ENCODE results near the gene KRTAP4-11. TPM values are rescaled to one million over a fixed set of nuclear protein-coding genes. Genes with fewer than 3 reads are reported as not detected.
"Not testable (repeated sequence)": the region's sequence is repeated elsewhere in the genome, so short reads cannot be mapped to it uniquely, and the experiment has no call there.

Gene KRTAP4-11
- total RNA-seq, 2 donors from 2014 or later, result not detected

GRCh38 chr17:41088760-41089352 lies 29.3 kb downstream of the KRTAP4-11 start:
- not testable (repeated sequence) for ATAC-seq; H3K4me3 Mint-ChIP-seq; H3K27ac Mint-ChIP-seq; DNase-seq (ENCODE audit: low spot score); H3K4me1 Mint-ChIP-seq (ENCODE audit: low read depth in 2 of 2); H3K36me3 Mint-ChIP-seq; H3K9me3 Mint-ChIP-seq
- H3K27me3 Mint-ChIP-seq, result peaks cover 13 to 25% of the 10 kb centered on the region in 2 donors

GRCh38 chr17:41084100-41084856 lies 33.9 kb downstream of the KRTAP4-11 start, which contains the start of gene KRTAP4-7:
TSS of gene KRTAP4-7 (plus strand) at chr17:41084150. CDS start at chr17:41084207, 57 bp downstream.
- H3K27me3 Mint-ChIP-seq, result peaks cover 17 to 28% of the 10 kb centered on the region in 2 donors
- not testable (repeated sequence) for ATAC-seq; H3K4me3 Mint-ChIP-seq; H3K9me3 Mint-ChIP-seq; DNase-seq (ENCODE audit: low spot score); H3K27ac Mint-ChIP-seq; H3K4me1 Mint-ChIP-seq (ENCODE audit: low read depth in 2 of 2); H3K36me3 Mint-ChIP-seq

- H3K4me3 Mint-ChIP-seq; H3K27ac Mint-ChIP-seq; H3K4me1 Mint-ChIP-seq (ENCODE audit: low read depth in 2 of 2); H3K36me3 Mint-ChIP-seq; H3K9me3 Mint-ChIP-seq; DNase-seq (ENCODE audit: low spot score); ATAC-seq: not testable (repeated sequence)
- peaks cover 11 to 22% of the 10 kb centered on the region in 2 donors for H3K27me3 Mint-ChIP-seq
Measured at GRCh38 chr17:41083427-41083826, 34.7 kb downstream of the KRTAP4-11 start.

- Mint-ChIP-seq H3K9me3 (no peaks in the 10 kb centered on the region), H3K4me1 (ENCODE audit: low read depth in 2 of 2) (no peaks in the 10 kb centered on the region), H3K36me3 (no peaks in the 10 kb centered on the region), H3K27ac (no peak overlapping the region), H3K4me3 (no peak overlapping the region), H3K27me3 (peaks cover 16 to 21% of the 10 kb centered on the region in 2 donors)
- ATAC-seq, result no peak
- DNase-seq (ENCODE audit: low spot score), result no peak
Measured at GRCh38 chr17:41082626-41083025, 35.5 kb downstream of the KRTAP4-11 start.

GRCh38 chr17:41076788-41077187 lies 41.4 kb downstream of the KRTAP4-11 start:
- H3K9me3 Mint-ChIP-seq, result no peaks in the 10 kb centered on the region
- no peak overlapping the region for H3K4me3 Mint-ChIP-seq
- no peak overlapping the region for H3K27ac Mint-ChIP-seq
- H3K36me3 Mint-ChIP-seq, result no peaks in the 10 kb centered on the region
- H3K4me1 Mint-ChIP-seq (ENCODE audit: low read depth in 2 of 2), result no peaks in the 10 kb centered on the region
- ATAC-seq (no peak), DNase-seq (ENCODE audit: low spot score) (no peak)
- peaks cover 30 to 38% of the 10 kb centered on the region in 2 donors for H3K27me3 Mint-ChIP-seq

GRCh38 chr17:41073676-41074075 lies 44.5 kb downstream of the KRTAP4-11 start:
- Mint-ChIP-seq H3K9me3 (no peaks in the 10 kb centered on the region), H3K4me1 (ENCODE audit: low read depth in 2 of 2) (no peaks in the 10 kb centered on the region), H3K4me3 (no peak overlapping the region), H3K27ac (no peak overlapping the region), H3K27me3 (peaks cover 24 to 27% of the 10 kb centered on the region in 2 donors), H3K36me3 (no peaks in the 10 kb centered on the region)
- DNase-seq (ENCODE audit: low spot score), result no peak
- no peak for ATAC-seq

- peaks cover 15 to 20% of the 10 kb centered on the region in 2 donors for H3K27me3 Mint-ChIP-seq
- H3K4me1 Mint-ChIP-seq (ENCODE audit: low read depth in 2 of 2), result no peaks in the 10 kb centered on the region
- H3K4me3 Mint-ChIP-seq, result no peak overlapping the region
- no peak overlapping the region for H3K27ac Mint-ChIP-seq
- DNase-seq (ENCODE audit: low spot score) (no peak), ATAC-seq (peak in 1 of 2 donors; percentile 45)
- H3K9me3 Mint-ChIP-seq, result no peaks in the 10 kb centered on the region
- H3K36me3 Mint-ChIP-seq, result no peaks in the 10 kb centered on the region
Measured at GRCh38 chr17:41071606-41072360, 46.4 kb downstream of the KRTAP4-11 start.

GRCh38 chr17:41069031-41069430 lies 49.1 kb downstream of the KRTAP4-11 start:
- ATAC-seq (no peak), DNase-seq (ENCODE audit: low spot score) (no peak)
- no peaks in the 10 kb centered on the region for H3K4me1 Mint-ChIP-seq (ENCODE audit: low read depth in 2 of 2)
- no peaks in the 10 kb centered on the region for H3K36me3 Mint-ChIP-seq
- no peak overlapping the region for H3K4me3 Mint-ChIP-seq
- H3K27ac Mint-ChIP-seq, result no peak overlapping the region
- H3K27me3 Mint-ChIP-seq, result peaks cover 4 to 11% of the 10 kb centered on the region in 2 donors
- H3K9me3 Mint-ChIP-seq, result no peaks in the 10 kb centered on the region

GRCh38 chr17:41067281-41067680 lies 50.9 kb downstream of the KRTAP4-11 start:
- no peak overlapping the region for H3K27ac Mint-ChIP-seq
- H3K36me3 Mint-ChIP-seq, result no peaks in the 10 kb centered on the region
- ATAC-seq, result no peak
- H3K4me3 Mint-ChIP-seq, result no peak overlapping the region
- H3K27me3 Mint-ChIP-seq, result peaks cover 6 to 17% of the 10 kb centered on the region in 2 donors
- DNase-seq (ENCODE audit: low spot score), result no peak
- no peaks in the 10 kb centered on the region for H3K4me1 Mint-ChIP-seq (ENCODE audit: low read depth in 2 of 2)
- no peaks in the 10 kb centered on the region for H3K9me3 Mint-ChIP-seq

Other genes starting within 250 kb of the KRTAP4-11 start
- gene KRT20, start 233.1 kb downstream of the KRTAP4-11 start, total RNA-seq, result not detected
- not detected for gene KRT23, start 180.7 kb downstream of the KRTAP4-11 start, total RNA-seq
- gene KRT39, start 151.4 kb downstream of the KRTAP4-11 start, total RNA-seq, result not detected
- not detected for gene KRT40, start 134.0 kb downstream of the KRTAP4-11 start, total RNA-seq
- gene KRTAP3-3, start 124.2 kb downstream of the KRTAP4-11 start, total RNA-seq, result not detected
- not detected for gene KRTAP3-2, start 118.5 kb downstream of the KRTAP4-11 start, total RNA-seq
- not detected for gene KRTAP3-1, start 109.2 kb downstream of the KRTAP4-11 start, total RNA-seq
- not detected for gene KRTAP1-5, start 91.2 kb downstream of the KRTAP4-11 start, total RNA-seq
- gene KRTAP1-4, start 88.2 kb downstream of the KRTAP4-11 start, total RNA-seq, result not detected
- not detected for gene KRTAP1-3, start 83.5 kb downstream of the KRTAP4-11 start, total RNA-seq
- gene KRTAP1-1, start 76.9 kb downstream of the KRTAP4-11 start, total RNA-seq, result not detected
- gene KRTAP2-1, start 71.1 kb downstream of the KRTAP4-11 start, total RNA-seq, result not detected
- gene KRTAP2-2, start 63.1 kb downstream of the KRTAP4-11 start, total RNA-seq, result not detected
- gene KRTAP2-3, start 58.3 kb downstream of the KRTAP4-11 start, total RNA-seq, result not detected
- gene KRTAP2-4, start 52.5 kb downstream of the KRTAP4-11 start, total RNA-seq, result not detected
- gene KRTAP4-7, start 34.2 kb downstream of the KRTAP4-11 start, total RNA-seq, result not detected
- gene KRTAP4-8, start 20.2 kb downstream of the KRTAP4-11 start, total RNA-seq, result not detected
- gene KRTAP4-16, start 16.2 kb downstream of the KRTAP4-11 start, total RNA-seq, result not detected
- gene KRTAP4-9, start 13.0 kb downstream of the KRTAP4-11 start, total RNA-seq, result not detected
- gene KRTAP4-12, start 5.8 kb upstream of the KRTAP4-11 start, total RNA-seq, result not detected
- gene KRTAP4-6, start 22.2 kb upstream of the KRTAP4-11 start, total RNA-seq, result not detected
- gene KRTAP4-5, start 31.5 kb upstream of the KRTAP4-11 start, total RNA-seq, result not detected
- gene KRTAP4-4, start 42.4 kb upstream of the KRTAP4-11 start, total RNA-seq, result not detected
- gene KRTAP4-3, start 49.8 kb upstream of the KRTAP4-11 start, total RNA-seq, result not detected
- not detected for gene KRTAP4-2, start 59.8 kb upstream of the KRTAP4-11 start, total RNA-seq
- gene KRTAP4-1, start 66.5 kb upstream of the KRTAP4-11 start, total RNA-seq, result not detected
- not detected for gene KRTAP9-1, start 71.5 kb upstream of the KRTAP4-11 start, total RNA-seq
- not detected for gene KRTAP9-2, start 108.3 kb upstream of the KRTAP4-11 start, total RNA-seq
- gene KRTAP9-3, start 114.1 kb upstream of the KRTAP4-11 start, total RNA-seq, result not detected
- gene KRTAP9-8, start 119.6 kb upstream of the KRTAP4-11 start, total RNA-seq, result not detected
- not detected for gene KRTAP9-4, start 131.3 kb upstream of the KRTAP4-11 start, total RNA-seq
- not detected for gene KRTAP9-9, start 137.0 kb upstream of the KRTAP4-11 start, total RNA-seq
- gene KRTAP9-6, start 147.0 kb upstream of the KRTAP4-11 start, total RNA-seq, result not detected
- not detected for gene KRTAP9-7, start 157.3 kb upstream of the KRTAP4-11 start, total RNA-seq
- gene KRTAP29-1, start 184.5 kb upstream of the KRTAP4-11 start, total RNA-seq, result not detected
- not detected for gene KRTAP16-1, start 190.9 kb upstream of the KRTAP4-11 start, total RNA-seq
- not detected for gene KRTAP17-1, start 197.3 kb upstream of the KRTAP4-11 start, total RNA-seq
- not detected for gene KRT33A, start 232.5 kb upstream of the KRTAP4-11 start, total RNA-seq